ENCODE results near the gene CDH1.
"Not testable (repeated sequence)": the region's sequence is repeated elsewhere in the genome, so short reads cannot be mapped to it uniquely, and the experiment has no call there.

Gene CDH1

DNA sequence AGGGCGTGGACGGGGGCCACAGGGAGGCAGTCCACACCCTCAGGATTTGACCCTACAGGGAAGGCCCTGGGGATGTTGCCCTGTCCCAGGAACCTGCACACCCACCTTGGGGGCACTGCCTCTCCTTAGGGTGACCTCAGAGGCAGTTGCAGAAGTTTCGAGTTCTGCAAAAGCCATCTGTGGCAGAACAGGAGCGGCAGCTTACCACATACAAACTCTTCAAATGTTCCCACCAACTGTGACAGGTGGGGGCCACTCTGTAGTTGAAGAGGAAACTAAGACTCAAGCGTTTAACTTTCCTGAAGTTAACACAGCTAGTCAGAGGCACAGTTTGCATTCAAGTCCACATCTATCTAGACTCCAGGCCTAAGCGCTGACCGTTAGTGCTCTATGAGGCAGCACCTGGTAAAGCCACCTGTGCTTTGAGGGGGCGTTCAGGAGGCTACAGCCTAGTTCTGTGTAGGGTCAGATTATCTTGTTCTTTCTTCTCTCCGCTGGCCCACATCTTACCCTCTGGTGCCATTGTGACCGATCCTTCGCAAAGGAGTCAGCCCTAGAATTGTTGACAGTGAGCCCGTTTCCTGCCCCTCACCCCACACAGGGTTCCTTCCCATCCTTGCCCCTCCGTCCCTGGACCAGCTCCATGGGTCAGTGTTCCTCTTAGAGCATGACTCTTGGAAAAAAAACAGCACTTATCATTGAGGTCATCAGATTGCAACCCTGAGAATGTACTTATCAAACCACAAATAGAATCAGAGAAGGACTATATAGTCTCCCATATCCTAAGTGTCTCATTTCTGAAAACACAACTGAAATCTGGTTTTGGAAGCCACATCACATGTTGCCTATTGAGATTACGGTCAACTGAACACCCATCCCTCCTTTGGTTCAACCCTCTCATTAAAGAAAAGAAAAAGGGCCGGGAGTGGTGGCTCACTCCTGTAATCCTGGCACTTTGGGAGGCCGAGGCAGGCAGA lies 45.4 kb downstream of the CDH1 start:
- no peaks in the 10 kb centered on the region for H3K9me3 Mint-ChIP-seq
- no peak overlapping the region for H3K27ac Mint-ChIP-seq
- H3K27me3 Mint-ChIP-seq (ENCODE audit: low read depth), result peaks cover 50% of the 10 kb centered on the region

GRCh38 chr16:68784226-68784625 lies 47.1 kb downstream of the CDH1 start:
- Mint-ChIP-seq H3K27ac (no peak overlapping the region), H3K4me3 (no peak overlapping the region), H3K36me3 (ENCODE audit: low read depth) (no peaks in the 10 kb centered on the region), H3K27me3 (ENCODE audit: low read depth) (peaks cover 43% of the 10 kb centered on the region), H3K9me3 (no peaks in the 10 kb centered on the region), H3K4me1 (ENCODE audit: low read depth) (peaks cover 4% of the 10 kb centered on the region)

More for the DNA sequence above, 45.4 kb downstream of the CDH1 start:
- H3K4me1 Mint-ChIP-seq (ENCODE audit: low read depth), result peaks cover 10% of the 10 kb centered on the region
- no peak overlapping the region for H3K4me3 Mint-ChIP-seq
- H3K36me3 Mint-ChIP-seq (ENCODE audit: low read depth), result no peaks in the 10 kb centered on the region

GRCh38 chr16:68784721-68785120 lies 47.6 kb downstream of the CDH1 start:
- Mint-ChIP-seq H3K27me3 (ENCODE audit: low read depth) (peaks cover 39% of the 10 kb centered on the region), H3K27ac (no peak overlapping the region), H3K4me1 (ENCODE audit: low read depth) (peaks cover 4% of the 10 kb centered on the region), H3K36me3 (ENCODE audit: low read depth) (no peaks in the 10 kb centered on the region), H3K9me3 (no peaks in the 10 kb centered on the region), H3K4me3 (no peak overlapping the region)

DNA sequence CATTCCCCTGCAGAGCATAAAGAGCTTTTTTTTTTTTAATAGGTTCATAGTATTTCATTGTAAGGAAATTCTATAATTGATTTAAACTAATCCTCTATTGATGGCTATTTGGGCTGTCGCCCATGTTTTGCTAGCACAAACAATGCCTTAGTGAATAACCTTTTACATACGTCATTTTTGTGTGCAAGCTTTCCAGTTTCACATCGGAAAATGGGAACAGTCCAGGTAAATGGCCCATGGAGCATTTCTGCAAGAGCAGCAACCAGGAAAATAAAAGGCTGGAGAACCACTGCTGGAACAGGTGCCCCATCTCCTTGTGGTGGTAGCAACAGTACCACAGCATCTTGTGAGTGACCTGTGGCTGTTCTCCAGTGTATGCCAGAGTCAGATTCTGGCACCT lies 48.6 kb downstream of the CDH1 start:
- Mint-ChIP-seq H3K36me3 (ENCODE audit: low read depth) (no peaks in the 10 kb centered on the region), H3K27me3 (ENCODE audit: low read depth) (peaks cover 38% of the 10 kb centered on the region)

GRCh38 chr16:68786685-68787418 lies 49.8 kb downstream of the CDH1 start:
- H3K27me3 Mint-ChIP-seq (ENCODE audit: low read depth), result peaks cover 43% of the 10 kb centered on the region
- H3K9me3 Mint-ChIP-seq, result no peaks in the 10 kb centered on the region
- H3K4me1 Mint-ChIP-seq (ENCODE audit: low read depth), result peaks cover 3% of the 10 kb centered on the region
- no peak overlapping the region for H3K4me3 Mint-ChIP-seq
- no peaks in the 10 kb centered on the region for H3K36me3 Mint-ChIP-seq (ENCODE audit: low read depth)
- no peak overlapping the region for H3K27ac Mint-ChIP-seq

More for the DNA sequence above, 48.6 kb downstream of the CDH1 start:
- no peak overlapping the region for H3K27ac Mint-ChIP-seq
- H3K4me1 Mint-ChIP-seq (ENCODE audit: low read depth), result peaks cover 4% of the 10 kb centered on the region
- no peak overlapping the region for H3K4me3 Mint-ChIP-seq
- no peaks in the 10 kb centered on the region for H3K9me3 Mint-ChIP-seq

GRCh38 chr16:68787419-68787807 lies 50.3 kb downstream of the CDH1 start:
- peaks cover 43% of the 10 kb centered on the region for H3K27me3 Mint-ChIP-seq (ENCODE audit: low read depth)
- not testable (repeated sequence) for H3K4me3 Mint-ChIP-seq; H3K36me3 Mint-ChIP-seq (ENCODE audit: low read depth); H3K27ac Mint-ChIP-seq; H3K9me3 Mint-ChIP-seq; H3K4me1 Mint-ChIP-seq (ENCODE audit: low read depth)

DNA sequence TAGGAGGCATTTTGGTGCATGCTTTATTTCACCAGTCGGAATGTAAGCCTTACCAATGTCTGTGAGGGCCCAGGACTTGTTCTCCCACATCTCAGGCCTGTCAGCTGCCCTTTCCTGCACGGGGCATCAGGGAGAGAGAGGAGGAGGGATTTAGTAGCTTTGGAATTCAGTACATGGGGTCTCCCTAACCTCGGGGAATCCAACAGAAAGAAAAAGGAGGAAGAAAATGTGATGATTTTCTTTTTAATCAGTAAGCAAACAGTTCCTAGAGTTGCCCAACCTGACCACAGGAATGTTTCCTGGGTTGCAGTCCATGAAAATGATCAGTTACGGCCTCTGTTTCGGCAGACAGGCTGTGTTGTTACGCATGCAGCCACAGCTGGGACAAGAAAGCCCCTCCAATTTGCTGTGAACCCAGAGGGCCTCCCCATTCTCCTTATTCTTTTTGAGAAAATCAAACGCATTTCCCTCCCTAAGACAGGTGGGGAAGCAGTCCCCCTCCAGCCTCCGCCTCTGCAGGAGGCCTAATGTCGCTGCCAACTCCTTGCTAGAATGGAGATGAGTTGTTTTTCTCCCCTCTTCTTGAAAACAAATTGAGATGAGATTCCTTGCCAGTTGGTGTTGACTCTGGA lies 53.2 kb downstream of the CDH1 start:
- H3K27ac Mint-ChIP-seq, result no peak overlapping the region
- H3K4me3 Mint-ChIP-seq, result no peak overlapping the region
- H3K27me3 Mint-ChIP-seq (ENCODE audit: low read depth), result peaks cover 35% of the 10 kb centered on the region
- no peaks in the 10 kb centered on the region for H3K4me1 Mint-ChIP-seq (ENCODE audit: low read depth)
- no peaks in the 10 kb centered on the region for H3K36me3 Mint-ChIP-seq (ENCODE audit: low read depth)
- no peaks in the 10 kb centered on the region for H3K9me3 Mint-ChIP-seq

GRCh38 chr16:68790944-68791343 lies 53.9 kb downstream of the CDH1 start:
- no peaks in the 10 kb centered on the region for H3K9me3 Mint-ChIP-seq
- no peaks in the 10 kb centered on the region for H3K4me1 Mint-ChIP-seq (ENCODE audit: low read depth)
- no peak overlapping the region for H3K4me3 Mint-ChIP-seq
- H3K27me3 Mint-ChIP-seq (ENCODE audit: low read depth), result peaks cover 29% of the 10 kb centered on the region
- no peaks in the 10 kb centered on the region for H3K36me3 Mint-ChIP-seq (ENCODE audit: low read depth)
- no peak overlapping the region for H3K27ac Mint-ChIP-seq

DNA sequence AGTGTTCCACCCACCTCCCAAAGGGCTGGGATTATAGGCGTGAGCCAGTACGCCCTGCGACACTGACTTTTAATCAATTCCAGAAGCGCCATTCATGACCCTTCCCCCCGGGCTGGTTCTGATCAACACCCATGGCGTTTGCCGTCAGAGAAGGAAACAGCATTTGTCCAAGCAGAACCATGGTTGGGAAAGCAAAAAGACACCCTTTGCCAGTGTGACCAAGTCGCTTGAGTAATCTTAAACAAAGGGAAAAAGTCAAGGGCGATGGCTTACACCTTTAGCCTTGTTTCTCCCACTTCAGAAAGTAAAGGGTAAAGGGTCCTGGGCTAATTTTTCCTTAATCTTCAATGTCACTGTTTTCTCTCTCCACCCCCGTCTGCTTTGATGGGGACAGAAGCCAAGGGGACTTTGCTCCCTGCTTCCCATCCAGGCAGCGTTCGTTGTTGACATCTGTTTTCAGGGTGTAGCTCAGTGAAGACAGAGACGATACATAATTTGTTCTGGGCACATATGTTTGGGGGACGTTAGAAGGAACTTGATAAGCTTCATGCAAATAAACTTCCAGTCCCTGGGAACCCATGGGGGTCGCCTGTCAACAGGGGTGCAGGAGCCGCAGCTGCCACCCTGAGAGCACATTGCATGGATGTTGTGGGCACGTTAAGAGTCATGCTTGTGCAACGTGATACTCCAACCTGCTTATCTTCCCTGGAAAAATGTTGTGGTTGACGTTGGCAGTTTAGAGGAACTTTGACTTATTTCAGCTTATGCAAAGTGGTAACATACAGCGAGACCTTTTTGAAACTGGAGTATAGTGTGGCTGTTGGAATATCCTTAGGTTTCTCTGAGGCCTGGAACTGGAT lies 55.6 kb downstream of the CDH1 start:
- Mint-ChIP-seq H3K9me3 (no peaks in the 10 kb centered on the region), H3K36me3 (ENCODE audit: low read depth) (no peaks in the 10 kb centered on the region), H3K27ac (no peak overlapping the region), H3K4me1 (ENCODE audit: low read depth) (no peaks in the 10 kb centered on the region), H3K27me3 (ENCODE audit: low read depth) (peaks cover 18% of the 10 kb centered on the region), H3K4me3 (no peak overlapping the region)

GRCh38 chr16:68793401-68793857 lies 56.3 kb downstream of the CDH1 start:
- no peak overlapping the region for H3K4me3 Mint-ChIP-seq
- peaks cover 21% of the 10 kb centered on the region for H3K27me3 Mint-ChIP-seq (ENCODE audit: low read depth)
- H3K36me3 Mint-ChIP-seq (ENCODE audit: low read depth), result no peaks in the 10 kb centered on the region
- H3K27ac Mint-ChIP-seq, result no peak overlapping the region
- H3K9me3 Mint-ChIP-seq, result no peaks in the 10 kb centered on the region
- no peaks in the 10 kb centered on the region for H3K4me1 Mint-ChIP-seq (ENCODE audit: low read depth)

GRCh38 chr16:68798398-68798797 lies 61.3 kb downstream of the CDH1 start:
- Mint-ChIP-seq H3K9me3 (no peaks in the 10 kb centered on the region), H3K4me3 (no peak overlapping the region), H3K27ac (no peak overlapping the region), H3K27me3 (ENCODE audit: low read depth) (peaks cover 4% of the 10 kb centered on the region), H3K4me1 (ENCODE audit: low read depth) (peaks cover 3% of the 10 kb centered on the region), H3K36me3 (ENCODE audit: low read depth) (no peaks in the 10 kb centered on the region)

DNA sequence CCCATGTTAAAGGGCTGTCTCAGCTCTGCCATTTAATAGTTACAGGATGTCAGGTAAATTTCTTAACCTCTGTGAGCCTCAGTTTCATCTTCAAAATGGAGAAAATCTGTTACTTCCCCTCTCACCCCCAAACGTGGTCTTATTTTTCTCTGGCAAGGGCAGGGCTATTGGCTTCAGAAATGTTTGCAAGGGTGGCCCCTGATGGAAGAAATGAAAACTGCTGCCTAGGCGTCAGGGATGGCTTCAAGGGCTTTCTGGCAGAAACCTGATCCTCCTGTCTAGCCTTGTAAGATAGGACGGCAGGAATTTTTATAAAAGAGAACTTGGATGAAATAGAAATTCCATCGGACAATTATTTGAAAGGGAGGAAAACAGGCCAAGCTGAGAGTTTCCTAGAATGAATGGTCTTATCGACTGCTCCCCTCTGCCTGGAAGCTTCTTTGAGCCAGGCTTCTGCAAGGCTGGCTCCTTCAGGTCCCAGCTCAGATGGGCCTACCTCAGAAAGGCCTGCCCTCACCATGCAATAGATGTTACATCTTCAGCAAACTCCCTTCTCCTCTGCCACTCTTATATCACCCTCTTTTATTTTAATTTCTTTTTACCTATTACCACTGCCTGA lies 63.3 kb downstream of the CDH1 start:
- no peak overlapping the region for H3K27ac Mint-ChIP-seq

GRCh38 chr16:68802190-68802589 lies 65.1 kb downstream of the CDH1 start:
- Mint-ChIP-seq H3K4me3 (no peak overlapping the region), H3K27me3 (ENCODE audit: low read depth) (peaks cover 4% of the 10 kb centered on the region), H3K36me3 (ENCODE audit: low read depth) (no peaks in the 10 kb centered on the region), H3K4me1 (ENCODE audit: low read depth) (peaks cover 6% of the 10 kb centered on the region), H3K9me3 (no peaks in the 10 kb centered on the region), H3K27ac (no peak overlapping the region)

More for the DNA sequence above, 63.3 kb downstream of the CDH1 start:
- peaks cover 4% of the 10 kb centered on the region for H3K27me3 Mint-ChIP-seq (ENCODE audit: low read depth)
- no peak overlapping the region for H3K4me3 Mint-ChIP-seq
- H3K36me3 Mint-ChIP-seq (ENCODE audit: low read depth), result no peaks in the 10 kb centered on the region
- peaks cover 5% of the 10 kb centered on the region for H3K4me1 Mint-ChIP-seq (ENCODE audit: low read depth)
- no peaks in the 10 kb centered on the region for H3K9me3 Mint-ChIP-seq

Data from T-helper 1 cell treated with Interleukin-12 subunit alpha and Interleukin-12 subunit beta and Interleukin-4 antibody, amounts not matched to agents 30 μg/mL and 1 μg/mL, for 36 hours (primary cell).